ENCODE data around the gene CASS4. TPM values are rescaled to one million over a fixed set of nuclear protein-coding genes. Genes with fewer than 3 reads are reported as not detected.

The CASS4 gene
- total RNA-seq, 1 experiment from 2014 or later: not detected

- Mint-ChIP-seq H3K9me3 (no peaks in the 10 kb centered on the region), H3K4me1 (peaks cover 5% of the 10 kb centered on the region in 2 experiments), H3K27me3 (ENCODE audit: low read depth) (peaks cover 26% of the 10 kb centered on the region), H3K27ac (no peak overlapping the region; a peak in 1 of 7 replicates), H3K4me3 (no peak overlapping the region), H3K36me3 (ENCODE audit: insufficient read depth in 1 of 3, low read depth in 3 of 3) (no peaks in the 10 kb centered on the region)
- H2AK5ac ChIP-seq (ENCODE audit: insufficient read length, low read length): no peak overlapping the region
- H3T11ph ChIP-seq (ENCODE audit: low read length): no peak overlapping the region
- no peaks in the 10 kb centered on the region for H3K9me3 ChIP-seq (ENCODE audit: control insufficient read depth, low read depth, low read length)
- no peak for TF ChIP-seq CTCF (conservative IDR thresholded peaks at IDR 0.05)
- H2BK20ac ChIP-seq (ENCODE audit: low read depth, low read length, poor library complexity, severe bottlenecking): no peak overlapping the region
- no peak overlapping the region for H3K4ac ChIP-seq (ENCODE audit: low read depth, low read length)
- H3K79me1 ChIP-seq (ENCODE audit: insufficient read depth, low read depth, low read length, poor library complexity, severe bottlenecking): no peaks in the 10 kb centered on the region
- H3K9ac ChIP-seq (ENCODE audit: extremely low read depth, insufficient read length, low read length): no peak overlapping the region
- no peak overlapping the region for H4K8ac ChIP-seq (replicated peaks; ENCODE audit: insufficient read length, low read depth, low read length)
- no CpG with 5 or more reads among the region's 16 CpGs for WGBS (ENCODE audit: extremely low coverage, insufficient read length, low lambda C conversion rate)
- no peak overlapping the region for H3K56ac ChIP-seq (ENCODE audit: insufficient read length, low read depth, low read length)
- H3K4me1 ChIP-seq (ENCODE audit: insufficient read depth, low read length): no peaks in the 10 kb centered on the region
- no peak overlapping the region for H3K23ac ChIP-seq (ENCODE audit: insufficient read length, low read depth, low read length)
- no peak overlapping the region for H2BK15ac ChIP-seq (ENCODE audit: low read depth, low read length)
- H3K23me2 ChIP-seq (ENCODE audit: insufficient read length, low read depth, low read length, poor library complexity, severe bottlenecking): no peaks in the 10 kb centered on the region
- no peak overlapping the region for H3K14ac ChIP-seq (ENCODE audit: insufficient read depth, low read length)
- H3K4me2 ChIP-seq (ENCODE audit: insufficient read depth, insufficient read length, low read length): no peak overlapping the region
- no peak overlapping the region for H3K18ac ChIP-seq (ENCODE audit: insufficient read length, low read depth, low read length)
- H2AFZ ChIP-seq (ENCODE audit: low read length): no peak overlapping the region
- H4K5ac ChIP-seq (ENCODE audit: insufficient read length, low read depth, low read length): no peak overlapping the region
- H4K91ac ChIP-seq (ENCODE audit: insufficient read length, low read depth, low read length): no peak overlapping the region
- H2BK5ac ChIP-seq (ENCODE audit: insufficient read length, low read length): no peak overlapping the region
- no peaks in the 10 kb centered on the region for H3K27me3 ChIP-seq (ENCODE audit: insufficient read depth, low read length)
- DNase-seq: no peak
- H2BK120ac ChIP-seq (ENCODE audit: low read depth, low read length, poor library complexity, severe bottlenecking): no peak overlapping the region
- H3K27ac ChIP-seq (ENCODE audit: insufficient read length, low read depth, low read length): no peak overlapping the region
- H4K20me1 ChIP-seq (ENCODE audit: control insufficient read depth, insufficient read depth, insufficient read length): no peaks in the 10 kb centered on the region
- H2BK12ac ChIP-seq (ENCODE audit: insufficient read length, low read depth, low read length): no peak overlapping the region
- no peaks in the 10 kb centered on the region for H3K79me2 ChIP-seq (ENCODE audit: insufficient read depth, low read length)
Measured at GRCh38 chr20:56445540-56445939, 33.5 kb downstream of the CASS4 start.
